ENCODE measurements around the gene MPRIP.

DNA sequence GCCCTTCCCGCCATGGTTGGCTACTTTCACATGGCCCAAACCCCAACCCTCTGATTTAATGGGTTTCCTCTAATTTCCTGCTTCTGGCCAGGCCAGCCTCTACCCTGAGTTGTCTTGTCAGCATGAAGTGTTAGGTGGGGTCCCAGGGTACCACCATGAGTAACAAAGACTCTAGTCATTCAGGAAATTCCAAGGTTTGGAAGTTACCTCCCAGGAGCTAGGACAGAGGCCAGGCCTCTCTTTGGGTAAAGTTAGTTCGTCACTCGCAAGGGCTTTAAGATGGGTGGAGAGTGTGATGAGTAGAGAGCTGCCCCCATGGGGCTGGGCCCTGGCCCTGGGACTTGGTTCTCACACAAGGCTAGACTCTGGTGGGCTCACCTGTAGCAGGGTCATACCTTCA, 109.3 kb downstream of the MPRIP start:
- no peak for TF ChIP-seq FOXK2 (IDR thresholded peaks at IDR 0.05)
- TF ChIP-seq CTCF (CRISPR knock-in tag; IDR thresholded peaks at IDR 0.05), result no peak
- TF ChIP-seq ARNT (IDR thresholded peaks at IDR 0.05), result no peak
- TF ChIP-seq ESRRA (CRISPR knock-in tag; IDR thresholded peaks at IDR 0.05; ENCODE audit: low read depth), result no peak
- TF ChIP-seq U2AF1 (optimal IDR thresholded peaks at IDR 0.05; ENCODE audit: low read depth, low read length), result no peak
- no peak for TF ChIP-seq RAD21 (CRISPR knock-in tag; IDR thresholded peaks at IDR 0.05)
- TF ChIP-seq FOXM1 (CRISPR knock-in tag; IDR thresholded peaks at IDR 0.05), result no peak
- TF ChIP-seq HIVEP1 (CRISPR knock-in tag; IDR thresholded peaks at IDR 0.05), result no peak
- TF ChIP-seq, protein P1, sequence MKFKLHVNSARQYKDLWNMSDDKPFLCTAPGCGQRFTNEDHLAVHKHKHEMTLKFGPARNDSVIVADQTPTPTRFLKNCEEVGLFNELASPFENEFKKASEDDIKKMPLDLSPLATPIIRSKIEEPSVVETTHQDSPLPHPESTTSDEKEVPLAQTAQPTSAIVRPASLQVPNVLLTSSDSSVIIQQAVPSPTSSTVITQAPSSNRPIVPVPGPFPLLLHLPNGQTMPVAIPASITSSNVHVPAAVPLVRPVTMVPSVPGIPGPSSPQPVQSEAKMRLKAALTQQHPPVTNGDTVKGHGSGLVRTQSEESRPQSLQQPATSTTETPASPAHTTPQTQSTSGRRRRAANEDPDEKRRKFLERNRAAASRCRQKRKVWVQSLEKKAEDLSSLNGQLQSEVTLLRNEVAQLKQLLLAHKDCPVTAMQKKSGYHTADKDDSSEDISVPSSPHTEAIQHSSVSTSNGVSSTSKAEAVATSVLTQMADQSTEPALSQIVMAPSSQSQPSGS (CRISPR knock-in tag; IDR thresholded peaks at IDR 0.05), result no peak
- no peak for TF ChIP-seq ZNF512 (CRISPR knock-in tag; IDR thresholded peaks at IDR 0.05)
